A549 (cell line): ENCODE results near the gene THUMPD1. TPM values are rescaled to one million over a fixed set of nuclear protein-coding genes. Genes with fewer than 3 reads are reported as not detected.

ENCODE experiments used
- ATAC-seq, 2 experiments: fragments of 200-7000 bp in 1 of 2; fragments of >200 bp in 1 of 2; cut with Nextera tagmentation in 1 of 2; cut with Tn5 transposase in 1 of 2; 3 replicates each; pipeline versions ENCODE4 v1.8.0 to v1.9.1; 2018 to 2020; ENCODE audit warnings: mild to moderate bottlenecking in 1 of 2, moderate library complexity in 1 of 2
- CTCF ChIA-PET: fragments of 300-600 bp; sonication (Branson Sonifier 250); formaldehyde crosslinking; extraction: SDS; loops from one replicate; lab custom pipeline; 2021; ENCODE audit warnings: antibody characterized with exemption, inconsistent platforms; lab: Yijun Ruan, JAX
- POLR2A ChIA-PET: fragments of 350-600 bp; formaldehyde crosslinking; extraction: SDS; loops from one replicate; lab custom pipeline; 2021; ENCODE audit warnings: antibody characterized with exemption, inconsistent platforms; lab: Yijun Ruan, JAX
- DNase-seq, 2 experiments: peaks; one replicate each; pipeline versions ENCODE4 v3.0.0 to v3.0.0-alpha.2; 2011 to 2016; ENCODE audit warnings: low read depth in 1 of 2, low spot score in 1 of 2
- FAIRE-seq: peaks from 2 replicates; lab custom pipeline; 2011; peaks lifted over from hg19 to GRCh38; lab: Jason Lieb, UNC
- H3K27ac ChIP-seq, 2 experiments: fragments of >200 bp; sonication (Bioruptor Twin); formaldehyde crosslinking; 3 replicates each; pipeline ENCODE4 v1.5.1; 2016 to 2017
- H3K4me1 ChIP-seq: fragments of >200 bp; sonication (Bioruptor Twin); formaldehyde crosslinking; 3 replicates; pipeline ENCODE4 v1.6.1; 2016
- H3K4me2 ChIP-seq: fragments of >200 bp; sonication (Bioruptor Twin); formaldehyde crosslinking; 3 replicates; pipeline ENCODE4 v1.6.1; 2016
- H3K4me3 ChIP-seq: fragments of >200 bp; sonication (Bioruptor Twin); formaldehyde crosslinking; 3 replicates; pipeline ENCODE4 v1.5.1; 2016
- H3K9me3 ChIP-seq: fragments of >200 bp; sonication (Bioruptor Twin); formaldehyde crosslinking; 3 replicates; pipeline ENCODE4 v1.6.1; 2016
- BCL3 ChIP-seq: fragments of >200 bp; sonication (Bioruptor Twin); formaldehyde crosslinking; IDR thresholded peaks from 3 replicates; pipeline ENCODE4 v1.6.1; 2016
- CTCF ChIP-seq: fragments of >200 bp; sonication (Bioruptor Twin); formaldehyde crosslinking; IDR thresholded peaks from 3 replicates; pipeline ENCODE4 v1.5.1; 2016
- FOSB ChIP-seq: fragments of 250-450 bp; sonication (Bioruptor Pico); IDR thresholded peaks from 2 replicates; pipeline ENCODE4 v1.5.0; 2020; ENCODE audit warnings: mild to moderate bottlenecking, moderate library complexity
- HEYL ChIP-seq: fragments of 250-450 bp; sonication (Bioruptor Pico); IDR thresholded peaks from 2 replicates; pipeline ENCODE4 v1.8.0; 2021; ENCODE audit warnings: mild to moderate bottlenecking, moderate library complexity
- JUN ChIP-seq, 2 experiments: fragments of >200 bp; sonication (Bioruptor Twin); formaldehyde crosslinking; IDR thresholded peaks; 2 replicates in 1 of 2; 3 replicates in 1 of 2; pipeline ENCODE4 v1.6.1; 2016 to 2017
- KDM1A ChIP-seq: fragments of 200-600 bp; sonication (generic); IDR thresholded peaks from 2 replicates; pipeline ENCODE4 v1.6.1; 2016; ENCODE audit warnings: low read depth, mild to moderate bottlenecking
- MAFK ChIP-seq: fragments of 450-650 bp; IDR thresholded peaks from 2 replicates; pipeline ENCODE4 v1.6.1; 2014; ENCODE audit not compliant: partially characterized antibody
- NPAS2 ChIP-seq: fragments of 250-450 bp; sonication (Bioruptor Pico); IDR thresholded peaks from 2 replicates; pipeline ENCODE4 v1.8.0; 2022; ENCODE audit warnings: mild to moderate bottlenecking, moderate library complexity, borderline replicate concordance
- WGBS: methylation state at CpG from one replicate; pipeline ENCODE4 v1.1.6; 2017; ENCODE audit errors: missing lambda C conversion rate; 5-methylcytosine and 5-hydroxymethylcytosine counted together
- polyA plus RNA-seq, 4 experiments: library from polyadenylated mRNA; depleted of rRNA in 3 of 4; stranded (reverse); fragments of >200 nt; fragmentation: RNase III in 1 of 4; extraction: RNeasy Plus Mini Kit Qiagen cat#74134 plus additional on column Dnase treatment in 1 of 4; gene quantifications; 2 replicates in 3 of 4; 3 replicates in 1 of 4; pipeline ENCODE4 v1.2.3, GENCODE V29; 2011 to 2017
- TF ChIP-seq, protein P1 (sequence below): fragments of 200-600 bp; sonication (generic); IDR thresholded peaks from 2 replicates; pipeline ENCODE4 v1.6.1; 2016; ENCODE audit warnings: antibody characterized with exemption, mild to moderate bottlenecking, moderate library complexity

Gene THUMPD1
- polyA plus RNA-seq, 2 of the 4 experiments (the other 2 are of a cell fraction), result 27.8 to 47.7 TPM

DNA sequence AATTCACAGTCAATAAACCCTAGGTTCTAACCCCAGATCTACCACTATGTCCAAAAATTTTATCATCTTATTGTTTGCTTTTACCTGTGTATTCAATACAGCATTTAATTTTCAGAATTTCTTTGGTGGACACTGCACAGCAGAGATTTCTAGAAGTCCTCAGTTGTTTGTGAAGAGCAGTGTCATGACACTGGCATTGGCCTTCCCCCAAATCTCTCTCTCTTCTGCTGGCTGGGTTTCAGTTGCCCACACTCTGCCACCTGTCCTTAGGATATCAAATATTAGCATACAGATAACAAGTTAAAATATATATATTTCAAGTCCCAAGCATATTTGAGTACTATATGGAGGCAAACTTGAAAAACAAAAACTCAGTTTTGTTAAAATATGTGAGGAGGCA, 2.0 kb upstream of the THUMPD1 start (continued):
- TF ChIP-seq NPAS2 (CRISPR knock-in tag) (no peak), BCL3 (no peak)

DNA sequence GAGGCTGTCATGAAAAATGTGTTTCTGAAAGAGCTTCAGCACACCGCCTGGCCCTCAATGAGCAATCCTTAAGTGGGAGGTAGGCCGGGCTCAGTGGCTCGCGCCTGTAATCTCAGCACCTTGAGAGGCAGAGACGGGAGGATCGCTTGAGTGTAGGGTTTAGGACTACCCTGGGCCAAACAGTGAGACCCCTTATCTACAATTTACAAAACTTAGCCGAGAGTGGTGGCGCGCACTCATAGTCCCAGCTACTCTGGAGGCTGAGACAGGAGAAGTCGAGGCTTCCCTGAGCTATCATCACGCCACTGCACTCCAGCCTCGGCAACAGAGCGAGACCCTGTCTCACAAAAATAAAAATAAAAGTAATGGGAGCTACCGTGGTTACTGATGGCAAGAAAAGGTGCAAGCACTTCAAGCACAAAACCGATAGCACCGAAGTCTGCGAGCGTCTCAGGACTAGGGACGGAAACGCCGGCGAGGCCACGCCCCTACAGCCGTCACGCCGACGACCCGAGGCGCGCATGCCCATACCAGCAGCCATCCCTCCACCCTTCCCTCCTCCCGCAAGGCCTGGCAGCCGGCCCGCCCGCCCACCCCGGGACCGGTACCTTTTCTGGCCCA, 607 bp downstream of the THUMPD1 start:
- ATAC-seq, result peak; percentile 95
- Histone ChIP-seq H3K9me3 (no peaks in the 10 kb centered on the region), H3K4me3 (peak overlapping the region; percentile 89), H3K4me2 (peak overlapping the region; percentile 85), H3K27ac (peak overlapping the region; percentile 95 to 96), H3K4me1 (peaks cover 6% of the 10 kb centered on the region)
- TF ChIP-seq HEYL (CRISPR knock-in tag) (no peak), JUN (IDR thresholded peaks at IDR 0.05) (peak in 1 of 2 experiments; percentile 13; a peak in 1 of 5 replicates)
- peak; percentile 83 to 89 for DNase-seq
- POLR2A ChIA-PET, result interaction anchor here (1.5 to 1.7 kb wide), 2 partner anchors 13 to 23 kb away, joined by 4 to 6 read pairs; partner anchors contain the start of gene ACSM3
- CTCF ChIA-PET, result interaction anchor here (1.4 to 1.6 kb wide), 3 partner anchors 10 to 108 kb away, joined by 3 to 6 read pairs (median 4); partner anchors contain the start of genes ERI2 and REXO5
- WGBS, result 1% methylated on average over 23 of the region's 36 CpGs
- no peak for FAIRE-seq

DNA sequence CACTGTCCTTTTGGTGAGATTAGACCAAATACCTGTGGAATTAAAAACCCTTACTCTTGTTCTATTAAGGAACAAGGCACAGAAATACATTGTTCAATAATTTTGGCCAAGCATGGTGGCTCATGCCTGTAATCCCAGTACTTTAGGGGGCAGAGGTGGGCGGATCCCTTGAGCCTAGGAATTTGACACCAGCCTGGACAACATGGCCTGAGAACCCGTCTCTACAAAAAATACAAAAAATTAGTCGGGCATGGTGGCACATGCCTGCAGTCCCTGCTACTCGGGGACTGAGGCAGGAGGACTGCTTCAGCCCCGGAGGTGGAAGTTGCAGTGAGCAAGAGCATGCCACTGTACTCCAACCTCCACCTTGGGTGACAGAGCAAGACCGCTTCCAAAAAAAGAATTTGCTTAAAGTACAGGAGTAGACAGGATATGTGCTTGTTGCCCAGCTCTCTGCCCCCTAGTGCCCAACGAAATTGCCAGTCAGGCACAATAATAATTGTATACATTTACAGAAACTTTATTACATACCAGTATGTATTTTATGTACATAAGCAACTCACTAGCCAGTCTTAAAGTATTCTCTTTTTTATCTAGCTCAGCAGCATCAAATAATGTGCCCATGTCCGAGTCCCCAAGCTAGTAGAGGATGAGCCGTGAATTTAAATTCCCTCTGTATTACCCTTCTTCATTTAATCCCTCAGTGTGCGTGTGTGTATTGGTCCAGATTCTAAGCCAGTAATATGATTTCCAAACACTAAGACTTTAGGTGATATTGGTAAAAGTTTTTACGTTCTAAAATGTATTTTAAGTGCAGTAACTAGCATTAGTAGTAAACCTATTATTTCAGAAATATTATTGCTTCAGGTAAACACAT, 1.4 kb downstream of the THUMPD1 start:
- TF ChIP-seq FOSB (CRISPR knock-in tag), result no peak
- no peak for TF ChIP-seq KDM1A
- TF ChIP-seq CTCF, result peak; percentile 44
- TF ChIP-seq, protein P1, sequence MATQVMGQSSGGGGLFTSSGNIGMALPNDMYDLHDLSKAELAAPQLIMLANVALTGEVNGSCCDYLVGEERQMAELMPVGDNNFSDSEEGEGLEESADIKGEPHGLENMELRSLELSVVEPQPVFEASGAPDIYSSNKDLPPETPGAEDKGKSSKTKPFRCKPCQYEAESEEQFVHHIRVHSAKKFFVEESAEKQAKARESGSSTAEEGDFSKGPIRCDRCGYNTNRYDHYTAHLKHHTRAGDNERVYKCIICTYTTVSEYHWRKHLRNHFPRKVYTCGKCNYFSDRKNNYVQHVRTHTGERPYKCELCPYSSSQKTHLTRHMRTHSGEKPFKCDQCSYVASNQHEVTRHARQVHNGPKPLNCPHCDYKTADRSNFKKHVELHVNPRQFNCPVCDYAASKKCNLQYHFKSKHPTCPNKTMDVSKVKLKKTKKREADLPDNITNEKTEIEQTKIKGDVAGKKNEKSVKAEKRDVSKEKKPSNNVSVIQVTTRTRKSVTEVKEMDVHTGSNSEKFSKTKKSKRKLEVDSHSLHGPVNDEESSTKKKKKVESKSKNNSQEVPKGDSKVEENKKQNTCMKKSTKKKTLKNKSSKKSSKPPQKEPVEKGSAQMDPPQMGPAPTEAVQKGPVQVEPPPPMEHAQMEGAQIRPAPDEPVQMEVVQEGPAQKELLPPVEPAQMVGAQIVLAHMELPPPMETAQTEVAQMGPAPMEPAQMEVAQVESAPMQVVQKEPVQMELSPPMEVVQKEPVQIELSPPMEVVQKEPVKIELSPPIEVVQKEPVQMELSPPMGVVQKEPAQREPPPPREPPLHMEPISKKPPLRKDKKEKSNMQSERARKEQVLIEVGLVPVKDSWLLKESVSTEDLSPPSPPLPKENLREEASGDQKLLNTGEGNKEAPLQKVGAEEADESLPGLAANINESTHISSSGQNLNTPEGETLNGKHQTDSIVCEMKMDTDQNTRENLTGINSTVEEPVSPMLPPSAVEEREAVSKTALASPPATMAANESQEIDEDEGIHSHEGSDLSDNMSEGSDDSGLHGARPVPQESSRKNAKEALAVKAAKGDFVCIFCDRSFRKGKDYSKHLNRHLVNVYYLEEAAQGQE, result no peak
- TF ChIP-seq MAFK, result peak; percentile 24
- FAIRE-seq, result no peak
- no peaks in the 10 kb centered on the region for H3K9me3 ChIP-seq
- peaks cover 6% of the 10 kb centered on the region for H3K4me1 ChIP-seq
- peak overlapping the region; percentile 85 for H3K4me2 ChIP-seq
- POLR2A ChIA-PET, result interaction anchor here (1.5 to 1.7 kb wide), 2 partner anchors 14 to 24 kb away, joined by 4 to 6 read pairs; partner anchors contain the start of gene ACSM3
- peak; percentile 28 to 49; a peak in 4 of 6 replicates for ATAC-seq
- 38% methylated on average over 11 of the region's 11 CpGs for WGBS
- CTCF ChIA-PET, result interaction anchor here (1.4 to 1.6 kb wide), 3 partner anchors 9 to 109 kb away, joined by 3 to 6 read pairs (median 4); partner anchors contain the start of genes ERI2 and REXO5
- peak overlapping the region; percentile 95 to 96 for H3K27ac ChIP-seq
- H3K4me3 ChIP-seq, result peak overlapping the region; percentile 89
- peak; percentile 17 to 21 for DNase-seq
